KOPT-K1 (cell line): ENCODE measurements around the gene DDX31.

ENCODE experiments used
- H3K27ac ChIP-seq: fragments of 200-600 bp; sonication (generic); 2 replicates; pipeline ENCODE4 v1.5.1; 2016; ENCODE audit warnings: antibody characterized with exemption, mild to moderate bottlenecking, low read depth, low read length; ENCODE audit not compliant: poor library complexity, severe bottlenecking
- H3K36me3 ChIP-seq: fragments of 200-600 bp; sonication (generic); 2 replicates; pipeline ENCODE4 v1.5.1; 2017; ENCODE audit warnings: antibody characterized with exemption, mild to moderate bottlenecking, low read length, moderate library complexity; ENCODE audit not compliant: insufficient read depth
- H3K9me3 ChIP-seq: fragments of 200-600 bp; sonication (generic); 2 replicates; pipeline ENCODE4 v1.5.1; 2017; ENCODE audit warnings: antibody characterized with exemption, low read length, mild to moderate bottlenecking; ENCODE audit not compliant: insufficient read depth, poor library complexity, severe bottlenecking

Gene DDX31

DNA sequence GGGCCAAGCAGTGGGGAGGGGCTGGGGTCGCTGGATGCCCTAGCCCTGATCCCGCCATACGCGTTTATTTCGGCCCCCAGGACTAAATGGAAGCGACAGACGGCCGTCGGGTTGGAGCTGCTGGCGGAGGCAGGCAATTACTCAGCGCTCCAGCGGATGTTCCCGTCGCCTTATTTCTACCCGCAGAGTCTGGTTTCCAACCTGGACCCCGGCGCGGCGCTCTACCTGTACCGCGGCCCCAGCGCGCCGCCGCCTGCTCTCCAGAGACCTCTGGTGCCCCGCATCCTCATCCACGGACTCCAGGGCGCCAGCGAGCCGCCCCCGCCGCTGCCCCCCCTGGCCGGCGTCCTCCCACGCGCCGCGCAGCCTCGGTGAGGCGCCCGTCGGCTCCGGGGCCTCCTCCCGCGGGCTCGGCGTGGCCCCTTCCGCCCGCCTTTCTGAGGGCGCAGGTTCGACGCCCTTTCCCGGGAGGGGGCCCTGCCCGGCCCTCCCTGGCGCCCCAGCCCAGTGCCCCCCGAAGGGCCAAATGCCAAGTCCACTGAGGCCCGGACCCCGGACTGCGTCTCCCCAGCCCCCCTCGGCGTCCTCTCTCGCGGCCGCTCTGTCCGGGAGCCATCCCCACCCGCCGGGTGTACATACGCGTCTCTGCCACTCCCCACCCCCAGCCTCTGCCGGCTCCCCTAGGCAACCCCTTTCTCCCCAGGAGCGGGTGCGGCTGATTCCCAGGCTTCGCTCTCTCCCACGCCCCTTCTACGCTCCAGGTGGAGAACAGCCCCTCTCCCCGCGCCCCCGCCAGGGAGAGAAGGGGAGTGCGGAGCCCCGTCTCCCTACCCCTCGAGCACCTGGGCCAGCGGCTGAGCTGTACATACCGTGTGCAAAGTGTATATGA lies 80.4 kb downstream of the DDX31 start:
- Histone ChIP-seq H3K27ac (no peak overlapping the region), H3K9me3 (no peaks in the 10 kb centered on the region), H3K36me3 (peaks cover 11% of the 10 kb centered on the region)

- Histone ChIP-seq H3K27ac (no peak overlapping the region), H3K9me3 (no peaks in the 10 kb centered on the region), H3K36me3 (peaks cover 7% of the 10 kb centered on the region; the same call in 1 of the 2 replicates)
Measured at GRCh38 chr9:132588501-132589147, 81.2 kb downstream of the DDX31 start.

GRCh38 chr9:132588098-132588497 lies 81.7 kb downstream of the DDX31 start:
- Histone ChIP-seq H3K36me3 (peaks cover 2% of the 10 kb centered on the region; the same call in 1 of the 2 replicates), H3K27ac (no peak overlapping the region), H3K9me3 (no peaks in the 10 kb centered on the region)

GRCh38 chr9:132587592-132587955 lies 82.2 kb downstream of the DDX31 start:
- Histone ChIP-seq H3K27ac (no peak overlapping the region), H3K36me3 (no peaks in the 10 kb centered on the region), H3K9me3 (no peaks in the 10 kb centered on the region)

DNA sequence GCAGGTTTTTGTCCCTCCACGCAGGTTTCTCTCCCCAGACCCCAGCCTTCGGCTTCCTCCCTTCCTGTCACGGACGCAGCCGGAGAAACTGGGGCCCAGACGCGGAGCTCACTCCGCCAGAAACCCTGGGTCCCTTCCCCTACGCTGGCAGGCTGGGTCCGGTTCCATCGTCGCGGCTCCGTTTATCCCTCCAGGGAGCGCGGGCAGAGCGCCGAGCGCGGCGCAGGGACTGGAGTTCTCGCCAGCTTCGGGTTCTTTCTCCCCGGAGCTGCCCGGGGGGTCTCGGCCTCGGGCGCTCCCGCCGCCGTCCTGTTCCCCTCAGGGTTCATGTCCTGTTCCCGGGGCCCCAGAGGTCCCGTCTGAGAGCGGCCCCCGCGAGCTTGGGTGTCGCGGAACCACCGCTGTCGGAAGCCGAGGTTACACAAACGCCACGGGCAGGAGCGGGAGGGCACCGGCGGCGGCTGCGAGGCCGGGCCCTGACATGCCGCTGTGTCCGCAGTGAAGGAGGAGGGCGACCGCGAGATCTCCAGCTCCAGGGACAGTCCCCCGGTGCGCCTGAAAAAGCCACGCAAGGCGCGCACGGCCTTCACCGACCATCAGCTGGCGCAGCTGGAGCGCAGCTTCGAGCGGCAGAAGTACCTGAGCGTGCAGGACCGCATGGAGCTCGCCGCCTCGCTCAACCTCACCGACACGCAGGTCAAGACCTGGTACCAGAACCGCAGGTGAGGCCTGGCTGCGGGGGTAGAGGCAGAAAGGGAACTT lies 82.8 kb downstream of the DDX31 start:
- no peak overlapping the region for H3K27ac ChIP-seq
- H3K9me3 ChIP-seq = no peaks in the 10 kb centered on the region
- H3K36me3 ChIP-seq = no peaks in the 10 kb centered on the region

DNA sequence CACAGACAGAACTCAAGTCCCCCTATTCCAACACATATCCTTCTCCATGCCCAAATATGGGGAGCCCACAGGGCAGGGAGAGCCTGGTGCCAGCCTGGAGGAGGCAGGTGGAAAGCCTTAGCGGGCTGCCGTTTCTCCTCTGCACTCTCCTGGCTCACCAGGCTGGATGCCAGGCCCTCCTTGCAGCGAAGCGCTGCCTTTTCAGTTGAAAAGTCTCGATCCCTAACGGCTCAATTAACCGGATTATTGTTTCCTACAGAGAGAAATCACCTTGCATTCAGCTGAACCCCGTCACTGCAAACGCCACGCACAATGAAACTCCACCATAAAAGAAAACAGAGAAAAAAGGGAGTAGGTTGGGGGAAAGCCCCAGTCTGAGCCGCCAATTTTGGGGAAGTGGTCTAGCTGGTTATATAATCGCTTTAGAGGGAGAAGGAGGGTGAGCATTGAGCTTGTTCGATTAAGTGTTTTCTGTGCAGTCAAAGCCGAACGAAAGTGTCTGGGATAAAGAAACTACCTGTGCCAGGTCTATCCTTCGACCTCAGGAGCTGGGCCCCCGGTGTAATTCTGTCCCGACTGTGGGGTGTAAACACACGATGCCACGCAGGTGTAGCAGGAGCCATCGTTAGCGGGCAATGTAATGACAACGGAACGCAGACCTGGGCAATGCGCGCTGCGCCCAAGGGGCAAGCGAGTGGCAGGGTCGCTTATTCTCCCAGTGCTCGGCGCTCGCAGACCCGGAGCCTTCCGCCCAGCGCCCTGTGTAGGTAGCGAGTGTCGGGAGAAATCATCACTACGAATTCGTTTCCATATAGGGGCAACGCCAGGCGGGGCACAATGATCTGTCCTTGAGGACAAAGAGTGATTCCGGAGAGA lies 83.6 kb downstream of the DDX31 start:
- Histone ChIP-seq H3K9me3 (no peaks in the 10 kb centered on the region), H3K36me3 (no peaks in the 10 kb centered on the region)

DNA sequence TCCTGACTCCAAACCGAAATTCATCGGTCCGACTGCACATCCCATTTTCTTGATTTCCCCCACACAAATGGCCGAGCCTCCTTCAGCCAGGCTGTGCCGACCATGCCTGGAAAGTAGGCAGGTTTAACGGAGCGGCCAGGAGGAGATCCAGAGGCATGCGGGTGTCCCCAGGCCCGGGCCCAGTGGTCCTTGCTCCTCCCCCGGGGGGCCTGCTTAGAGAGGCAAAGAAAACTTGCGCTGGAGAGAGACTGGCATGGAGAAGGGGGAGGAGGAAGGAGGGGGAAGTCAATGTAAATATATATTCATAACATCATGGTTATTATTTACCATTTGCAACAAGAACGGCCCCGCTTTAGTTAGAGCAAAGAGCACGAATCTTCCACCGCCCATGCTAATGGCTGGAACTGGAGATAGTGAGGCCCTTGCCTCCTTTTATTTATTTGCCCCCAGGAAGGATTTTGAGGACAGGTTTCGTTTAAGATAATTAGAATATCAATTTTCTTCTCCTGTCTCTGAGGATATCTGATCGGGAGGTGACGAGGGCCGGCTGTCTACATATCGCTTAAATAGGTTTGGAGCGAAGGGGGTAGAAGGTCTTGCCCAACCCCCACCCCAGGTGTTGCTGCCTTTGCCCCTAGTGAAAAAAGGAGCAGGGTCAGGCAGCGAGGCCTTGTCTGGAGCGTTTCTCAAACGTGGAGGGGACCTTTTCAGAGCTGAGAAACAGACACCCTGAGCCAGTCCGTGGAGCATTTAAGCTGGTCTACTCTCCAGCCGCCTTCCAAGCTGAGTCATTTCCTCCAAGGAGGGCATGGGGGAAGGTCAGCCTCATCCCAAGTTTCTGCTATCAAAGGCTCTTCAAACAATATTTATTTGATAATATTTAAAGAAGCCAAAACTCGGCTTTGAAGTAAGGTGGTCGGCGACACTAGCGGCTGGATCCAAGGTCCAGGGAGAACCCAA lies 84.9 kb downstream of the DDX31 start:
- no peaks in the 10 kb centered on the region for H3K9me3 ChIP-seq
- H3K36me3 ChIP-seq = no peaks in the 10 kb centered on the region
- no peak overlapping the region for H3K27ac ChIP-seq

More for the DNA sequence above, 83.6 kb downstream of the DDX31 start:
- H3K27ac ChIP-seq = no peak overlapping the region

DNA sequence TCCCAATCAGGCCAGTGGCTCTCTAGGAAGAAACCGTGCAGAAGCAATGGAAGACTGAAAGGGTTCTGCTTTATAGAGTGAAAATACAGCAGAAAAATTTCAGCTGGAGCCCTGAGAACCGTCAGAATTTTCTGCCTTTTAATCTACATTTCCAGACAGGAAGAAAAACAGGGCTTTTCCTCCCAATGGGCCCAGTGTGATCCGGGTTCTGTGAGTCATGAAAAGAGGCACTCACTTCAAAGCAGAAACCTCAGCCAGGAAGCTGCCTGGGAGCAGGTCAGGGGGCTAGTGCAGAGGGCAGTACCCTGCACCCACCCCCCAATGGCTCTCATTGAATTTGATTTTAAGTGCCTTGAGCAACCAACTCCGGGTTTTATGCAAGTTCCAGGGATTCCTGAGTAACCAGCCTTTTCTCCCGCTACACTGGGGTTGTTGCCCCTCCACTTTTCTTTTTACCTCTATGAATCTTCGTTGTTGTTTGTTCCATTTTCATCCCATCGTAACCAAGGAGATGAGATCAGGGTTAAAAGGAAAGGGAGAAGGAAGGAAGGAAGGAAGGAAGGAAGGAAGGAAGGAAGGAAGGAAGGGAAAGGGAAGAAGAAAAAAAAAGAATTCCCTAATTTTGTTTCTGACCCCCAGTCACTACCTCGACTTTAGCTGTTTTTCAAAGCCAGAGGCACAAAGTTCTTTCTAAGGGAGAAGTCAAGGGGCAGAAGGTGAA lies 86.0 kb downstream of the DDX31 start:
- Histone ChIP-seq H3K36me3 (no peaks in the 10 kb centered on the region), H3K27ac (no peak overlapping the region), H3K9me3 (no peaks in the 10 kb centered on the region)

- Histone ChIP-seq H3K9me3 (no peaks in the 10 kb centered on the region), H3K36me3 (no peaks in the 10 kb centered on the region), H3K27ac (no peak overlapping the region)
Measured at GRCh38 chr9:132582786-132583583, 86.8 kb downstream of the DDX31 start.

DNA sequence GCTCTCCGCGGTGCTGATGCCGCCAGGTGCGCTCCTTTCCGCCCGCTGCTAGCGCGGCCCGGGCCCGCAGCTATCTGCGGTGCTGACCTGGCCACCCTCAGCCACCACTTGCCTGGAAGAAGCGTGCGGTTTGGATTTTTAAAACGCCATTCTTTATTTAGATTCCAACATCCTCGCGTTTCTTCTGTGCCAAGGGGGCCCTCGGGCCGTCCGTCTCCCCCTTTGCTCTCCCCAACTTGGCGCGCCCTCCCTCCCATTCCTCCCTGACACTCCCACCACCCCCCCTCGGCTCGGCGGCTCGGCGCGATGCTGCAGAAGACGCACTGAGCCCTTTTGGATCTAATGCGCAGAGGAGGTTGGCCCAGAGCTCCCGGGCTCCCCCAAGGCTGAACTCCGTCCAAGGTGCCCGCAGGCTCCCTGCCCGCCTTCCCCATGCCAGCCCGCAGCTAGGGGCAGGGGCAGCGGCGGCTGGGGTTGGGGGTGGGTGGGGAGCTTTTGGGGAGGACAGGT lies 87.5 kb downstream of the DDX31 start, which contains the start of gene BARHL1:
TSS of gene BARHL1 (plus strand) at position 331 of the 510 bp plus-strand sequence. CDS start 192 bp downstream, outside the sequence.
- Histone ChIP-seq H3K27ac (no peak within 1 kb of the TSS), H3K9me3 (no peaks in the 10 kb centered on the region), H3K36me3 (no peaks in the 10 kb centered on the region)

GRCh38 chr9:132579427-132579798 lies 90.4 kb downstream of the DDX31 start:
- Histone ChIP-seq H3K9me3 (no peaks in the 10 kb centered on the region), H3K27ac (no peak overlapping the region), H3K36me3 (no peaks in the 10 kb centered on the region)

GRCh38 chr9:132578367-132578932 lies 91.3 kb downstream of the DDX31 start:
- H3K36me3 ChIP-seq = no peaks in the 10 kb centered on the region
- H3K27ac ChIP-seq = no peak overlapping the region
- no peaks in the 10 kb centered on the region for H3K9me3 ChIP-seq
